ENCODE results near the gene ASB12.

The ASB12 gene

DNA sequence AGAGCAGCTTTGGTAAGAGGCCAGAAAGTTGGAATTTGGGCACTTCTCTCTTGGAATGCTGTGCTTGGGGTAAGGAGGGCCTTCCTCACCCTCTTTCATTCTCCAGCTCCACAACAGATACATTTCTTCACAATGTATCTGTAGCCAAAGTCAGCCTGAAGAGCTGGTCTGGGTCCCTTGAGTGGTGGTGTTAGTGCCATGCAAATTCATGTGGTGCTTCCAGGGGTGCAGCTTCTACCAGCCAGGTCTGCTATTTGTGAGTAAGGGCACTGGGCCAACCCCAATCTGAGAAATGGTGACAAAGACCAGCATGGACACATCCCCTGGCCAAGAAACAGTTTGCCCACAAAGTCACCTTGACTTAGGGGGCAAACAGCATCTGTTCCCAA lies 42.7 kb downstream of the ASB12 start:
- intact Hi-C loops (cut with DNase I): no loop called here
- DNase-seq: no peak

DNA sequence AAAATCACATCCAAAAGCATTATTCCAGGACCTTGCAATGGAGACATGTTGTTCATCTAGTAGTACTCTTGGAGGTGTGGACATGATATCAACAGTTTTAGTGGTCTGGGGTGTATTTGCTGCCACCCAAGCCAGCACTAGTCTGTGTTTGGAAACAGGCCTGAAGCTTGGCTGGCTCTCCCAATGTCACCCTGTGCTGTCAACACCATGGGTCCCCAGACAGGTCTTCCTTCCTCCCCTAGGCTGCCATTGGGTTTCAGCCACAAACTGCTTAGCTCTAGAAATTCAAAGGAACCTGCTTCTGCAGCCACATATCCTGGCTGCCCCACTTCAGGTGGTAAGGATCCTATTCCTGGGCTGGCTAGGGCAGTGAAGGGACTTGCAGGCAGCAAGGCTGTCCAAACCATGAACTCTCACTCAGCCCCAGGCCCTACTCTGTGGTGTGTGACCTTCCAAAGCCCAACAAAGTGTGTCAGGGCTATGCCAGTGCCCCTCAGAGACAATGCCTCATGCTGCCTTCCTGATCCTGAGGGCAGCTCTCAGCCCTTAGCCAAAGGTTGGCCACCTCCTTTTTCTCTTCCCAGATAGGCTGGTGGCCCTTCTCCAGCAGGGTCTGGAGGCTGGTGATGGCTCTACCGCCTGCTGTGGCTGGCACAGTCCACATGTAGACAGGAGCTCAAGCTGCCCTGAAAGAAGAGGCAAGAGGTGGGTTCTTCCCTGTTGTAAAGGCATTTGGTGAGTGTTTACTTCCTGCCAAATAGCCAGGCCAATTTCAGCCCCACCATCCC lies 43.2 kb downstream of the ASB12 start:
- intact Hi-C loops (cut with DNase I): no loop called here
- no peak for DNase-seq

DNA sequence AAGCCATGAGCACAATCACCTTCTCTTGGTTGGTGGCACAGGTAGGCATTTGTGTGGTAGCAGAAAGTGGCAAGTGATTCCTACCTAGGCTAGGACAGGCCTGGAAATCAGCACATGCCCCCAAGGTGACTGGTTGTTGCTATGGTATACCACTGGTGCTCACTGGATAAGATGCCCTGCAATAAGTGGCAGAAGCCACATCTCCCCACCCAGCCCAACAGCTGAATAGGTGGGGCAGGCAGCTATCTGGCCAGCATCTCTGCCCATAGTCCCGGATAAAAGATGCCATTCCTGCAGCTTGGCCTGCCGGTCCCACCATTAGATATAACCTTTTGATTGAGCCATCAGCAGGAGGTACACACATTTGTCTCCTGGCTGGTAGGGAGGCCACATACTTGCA lies 46.0 kb downstream of the ASB12 start:
- intact Hi-C loops (cut with DNase I): no loop called here
- no peak for DNase-seq

DNA sequence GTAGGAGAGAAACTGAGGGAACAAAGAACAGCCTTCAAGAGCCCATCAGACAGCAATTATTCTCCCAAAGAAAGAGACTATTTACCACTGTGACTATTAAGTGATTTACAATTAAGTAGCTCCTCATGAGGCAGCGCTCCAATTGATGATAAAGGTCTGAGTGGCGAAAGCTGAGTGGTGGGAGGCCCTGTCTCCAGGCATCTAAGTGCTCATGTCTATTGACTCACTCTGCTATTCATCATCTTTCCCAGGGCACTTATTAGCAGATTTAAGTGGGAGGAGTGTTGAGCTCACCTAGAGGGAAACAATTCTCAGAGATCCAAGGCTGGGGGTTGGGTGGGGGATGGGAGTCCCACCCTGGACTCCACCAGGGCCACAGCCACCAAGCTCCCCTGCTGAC lies 48.2 kb downstream of the ASB12 start:
- no peak for DNase-seq
- intact Hi-C loops (cut with DNase I): no loop called here

DNA sequence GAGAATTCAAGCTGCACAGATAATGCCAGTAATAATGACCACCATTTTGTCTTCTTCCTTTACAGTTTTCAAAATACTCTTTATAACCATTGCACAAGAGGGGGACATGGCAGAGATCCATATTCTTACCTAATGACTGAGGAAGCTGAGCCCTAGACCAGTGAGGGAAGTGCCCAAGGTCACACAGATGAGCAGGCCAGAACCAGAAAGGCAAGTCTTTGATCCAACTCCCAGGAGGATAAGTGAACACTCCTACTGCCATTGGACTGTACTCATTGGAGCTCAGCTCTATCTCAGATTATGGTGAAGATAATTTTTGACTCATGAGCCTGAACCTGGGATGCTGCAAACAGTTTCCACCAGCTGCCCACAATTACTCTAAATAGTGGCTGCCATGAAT lies 53.5 kb downstream of the ASB12 start:
- DNase-seq: no peak

More for the DNA sequence above, 53.5 kb downstream of the ASB12 start:
- intact Hi-C loops (cut with DNase I): no loop called here

Data from posterior cingulate gyrus (tissue), 11 donors.